ENCODE measurements around the gene DDX24. TPM values are rescaled to one million over a fixed set of nuclear protein-coding genes. Genes with fewer than 3 reads are reported as not detected.
"Not testable (repeated sequence)": the region's sequence is repeated elsewhere in the genome, so short reads cannot be mapped to it uniquely, and the experiment has no call there.

DDX24 gene
- total and polyA plus RNA-seq, 11 donors: 113 to 268 (median 204) TPM

DNA sequence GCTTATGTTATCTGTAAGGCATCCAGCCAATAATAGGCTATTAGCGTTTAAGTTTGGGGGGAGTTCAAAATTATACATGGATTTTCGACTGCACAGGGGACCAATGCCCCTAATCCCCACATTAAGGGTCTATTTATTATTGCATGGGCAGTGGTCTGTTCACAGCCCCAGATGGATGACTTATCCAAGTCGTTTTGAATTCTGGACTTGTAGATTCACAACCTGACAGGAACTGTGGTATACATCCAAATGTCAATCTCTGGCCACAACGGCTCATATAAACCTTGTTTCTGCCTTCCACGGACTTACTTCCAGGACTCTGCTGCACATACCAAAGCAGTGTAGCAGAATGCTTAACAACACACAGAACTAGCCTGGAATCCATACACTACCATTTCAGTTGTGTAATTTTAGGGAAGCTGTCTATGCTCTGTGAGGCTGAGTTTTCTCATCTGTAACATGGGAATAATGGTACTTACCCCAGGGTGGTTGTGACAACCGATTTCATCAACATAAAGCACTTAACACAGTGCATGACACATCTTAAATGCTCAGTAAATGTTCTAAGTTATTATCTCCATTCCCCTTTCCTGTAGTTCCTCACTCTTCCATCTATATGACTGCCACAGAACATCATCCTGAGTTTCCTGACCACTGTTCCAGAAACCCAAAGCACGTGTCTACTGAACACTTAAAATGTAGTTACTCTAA is 3.7 kb downstream of the DDX24 start:
- no peak for DNase-seq
- ATAC-seq: no peak
- 50 to 64% (median 54%) methylated on average over 7 of the region's 7 CpGs for WGBS, 4 donors
- intact Hi-C loops (cut with DNase I): loop anchor here in 1 of 10 donors (2.0 kb wide), 1 partner anchor 52 kb away; the partner anchor contains the start of gene IFI27L2
- peak overlapping the region in 10 of 12 donors; percentile 5 to 100 (median 90) for H3K4me3 ChIP-seq
- peaks cover 0 to 53% (median 17%) of the 10 kb centered on the region in 9 donors for H3K36me3 ChIP-seq
- no peak overlapping the region for H3K27ac ChIP-seq
- TF ChIP-seq, protein P1, sequence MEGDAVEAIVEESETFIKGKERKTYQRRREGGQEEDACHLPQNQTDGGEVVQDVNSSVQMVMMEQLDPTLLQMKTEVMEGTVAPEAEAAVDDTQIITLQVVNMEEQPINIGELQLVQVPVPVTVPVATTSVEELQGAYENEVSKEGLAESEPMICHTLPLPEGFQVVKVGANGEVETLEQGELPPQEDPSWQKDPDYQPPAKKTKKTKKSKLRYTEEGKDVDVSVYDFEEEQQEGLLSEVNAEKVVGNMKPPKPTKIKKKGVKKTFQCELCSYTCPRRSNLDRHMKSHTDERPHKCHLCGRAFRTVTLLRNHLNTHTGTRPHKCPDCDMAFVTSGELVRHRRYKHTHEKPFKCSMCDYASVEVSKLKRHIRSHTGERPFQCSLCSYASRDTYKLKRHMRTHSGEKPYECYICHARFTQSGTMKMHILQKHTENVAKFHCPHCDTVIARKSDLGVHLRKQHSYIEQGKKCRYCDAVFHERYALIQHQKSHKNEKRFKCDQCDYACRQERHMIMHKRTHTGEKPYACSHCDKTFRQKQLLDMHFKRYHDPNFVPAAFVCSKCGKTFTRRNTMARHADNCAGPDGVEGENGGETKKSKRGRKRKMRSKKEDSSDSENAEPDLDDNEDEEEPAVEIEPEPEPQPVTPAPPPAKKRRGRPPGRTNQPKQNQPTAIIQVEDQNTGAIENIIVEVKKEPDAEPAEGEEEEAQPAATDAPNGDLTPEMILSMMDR (IDR thresholded peaks at IDR 0.05): no peak
- no peak for TF ChIP-seq POLR2A (IDR thresholded peaks at IDR 0.05)
- H3K4me1 ChIP-seq: peaks cover 12 to 59% (median 45%) of the 10 kb centered on the region in 12 donors
- peaks cover 0 to 33% (median 16%) of the 10 kb centered on the region in 12 donors for H3K9me3 ChIP-seq
- no peaks in the 10 kb centered on the region for H3K27me3 ChIP-seq

- 95 to 97% (median 96%) methylated on average over 2 of the region's 2 CpGs for WGBS, 4 donors
- ATAC-seq (no peak), DNase-seq (no peak)
- peaks cover 11 to 58% (median 40%) of the 10 kb centered on the region in 12 donors for H3K4me1 ChIP-seq
- H3K4me3 ChIP-seq: no peak overlapping the region
- no peak overlapping the region for H3K27ac ChIP-seq
- TF ChIP-seq POLR2A (IDR thresholded peaks at IDR 0.05): no peak
- TF ChIP-seq, protein P1 (IDR thresholded peaks at IDR 0.05): no peak
- intact Hi-C loops (cut with DNase I): no loop called here
- H3K27me3 ChIP-seq: no peaks in the 10 kb centered on the region
- H3K9me3 ChIP-seq: peaks cover 0 to 47% (median 16%) of the 10 kb centered on the region in 12 donors
- H3K36me3 ChIP-seq: peaks cover 0 to 53% (median 17%) of the 10 kb centered on the region in 9 donors
These were observed 6.0 kb downstream of the DDX24 start for GRCh38 chr14:94075008-94075407.

- Histone ChIP-seq H3K4me1 (peaks cover 8 to 54% (median 37%) of the 10 kb centered on the region in 12 donors), H3K36me3 (peaks cover 0 to 53% (median 17%) of the 10 kb centered on the region in 9 donors), H3K27ac (no peak overlapping the region), H3K4me3 (no peak overlapping the region), H3K27me3 (no peaks in the 10 kb centered on the region), H3K9me3 (peaks cover 0 to 51% (median 16%) of the 10 kb centered on the region in 12 donors)
- 90 to 93% (median 91%) methylated on average over 3 of the region's 3 CpGs for WGBS, 4 donors
- intact Hi-C loops (cut with DNase I): no loop called here
- no peak for DNase-seq
- TF ChIP-seq POLR2A (IDR thresholded peaks at IDR 0.05): no peak
- TF ChIP-seq, protein P1 (IDR thresholded peaks at IDR 0.05): no peak
- ATAC-seq: no peak
These were observed 6.5 kb downstream of the DDX24 start for GRCh38 chr14:94074534-94074933.

DNA sequence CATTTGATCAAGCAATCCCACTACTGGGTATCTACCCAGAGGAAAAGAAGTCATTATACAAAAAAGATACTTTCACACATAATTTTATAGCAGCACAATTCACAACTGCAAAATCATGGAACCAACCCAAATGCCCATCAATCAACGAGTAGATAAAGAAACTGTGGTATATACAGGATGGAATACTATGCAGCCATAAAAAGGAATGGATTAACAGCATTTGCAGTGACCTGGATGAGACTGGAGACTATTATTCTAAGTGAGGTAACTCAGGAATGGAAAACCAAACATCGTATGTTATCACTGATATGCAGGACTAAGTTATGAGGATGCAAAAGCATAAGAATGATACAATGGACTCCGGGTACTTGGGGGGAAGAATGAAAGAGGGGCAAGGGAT is 8.9 kb downstream of the DDX24 start:
- H3K4me3 ChIP-seq; H3K27ac ChIP-seq; ATAC-seq; H3K27me3 ChIP-seq; intact Hi-C loops (cut with DNase I); DNase-seq: not testable (repeated sequence)
- peaks cover 0 to 68% (median 16%) of the 10 kb centered on the region in 12 donors for H3K9me3 ChIP-seq
- WGBS, 4 donors: 94 to 97% (median 95%) methylated on average over 3 of the region's 3 CpGs
- peaks cover 0 to 40% (median 18%) of the 10 kb centered on the region in 12 donors for H3K4me1 ChIP-seq
- peaks cover 0 to 28% (median under 1%) of the 10 kb centered on the region in 9 donors for H3K36me3 ChIP-seq

Measured in heart left ventricle (tissue), 16 donors.